Panc1 (cell line): ENCODE results near the gene MLLT10. TPM values are rescaled to one million over a fixed set of nuclear protein-coding genes. Genes with fewer than 3 reads are reported as not detected.

Experiments
- ATAC-seq: fragments of 200-7000 bp; cut with Tn5 transposase; 2 replicates; pipeline ENCODE4 v1.9.1; 2020; ENCODE audit warnings: mild to moderate bottlenecking, moderate library complexity
- BruUV-seq: library from RNA; stranded (reverse); fragments of 400-500 nt; replicated peaks from 2 replicates; lab custom pipeline; 2021; lab: Mats Ljungman, UMichigan
- CTCF ChIA-PET: fragments of 300-600 bp; sonication (Branson Sonifier 250); formaldehyde crosslinking; loops from one replicate; lab custom pipeline; 2022; ENCODE audit warnings: antibody characterized with exemption; lab: Charles Lee
- POLR2A ChIA-PET: fragments of 300-600 bp; sonication (Branson Sonifier 250); formaldehyde crosslinking; loops from one replicate; lab custom pipeline; 2022; ENCODE audit warnings: antibody characterized with exemption; lab: Charles Lee
- DNase-seq: peaks from one replicate; pipeline ENCODE4 v3.0.0-alpha.2; 2010; ENCODE audit warnings: low read depth, low spot score
- H3K27ac ChIP-seq: 2 replicates; pipeline ENCODE4 v1.5.1; 2011; ENCODE audit warnings: mild to moderate bottlenecking, low read length, inconsistent platforms
- H3K27me3 ChIP-seq: fragments of 200-500 bp; sonication (Bioruptor generic); 2 replicates; pipeline ENCODE4 v1.6.0; 2014; ENCODE audit warnings: low read length, inconsistent platforms; ENCODE audit not compliant: control insufficient read depth, insufficient read depth
- H3K36me3 ChIP-seq: fragments of 200-500 bp; sonication (Bioruptor generic); 2 replicates; pipeline ENCODE4 v1.5.1; 2014; ENCODE audit warnings: inconsistent platforms, mild to moderate bottlenecking, low read length, moderate library complexity; ENCODE audit not compliant: control insufficient read depth, insufficient read depth
- H3K4me1 ChIP-seq: 2 replicates; pipeline ENCODE4 v1.5.1; 2011; ENCODE audit warnings: inconsistent platforms, mild to moderate bottlenecking, low read length, moderate library complexity; ENCODE audit not compliant: control insufficient read depth, insufficient read depth
- H3K4me3 ChIP-seq, 2 experiments: 2 replicates each; pipeline ENCODE4 v1.5.1; 2011 to 2012; ENCODE audit warnings: low read depth in 2 of 2, low read length in 2 of 2, mild to moderate bottlenecking in 2 of 2, inconsistent platforms in 1 of 2, moderate library complexity in 1 of 2
- H3K9me3 ChIP-seq: fragments of 200-500 bp; sonication (Bioruptor generic); 2 replicates; pipeline ENCODE4 v1.5.1; 2014; ENCODE audit warnings: low read depth, mild to moderate bottlenecking, inconsistent platforms, low read length, moderate library complexity; ENCODE audit not compliant: control insufficient read depth, insufficient read depth
- POLR2AphosphoS5 ChIP-seq: IDR thresholded peaks from 2 replicates; pipeline ENCODE4 v1.6.1; 2012; ENCODE audit warnings: mild to moderate bottlenecking, low read depth, low read length, moderate library complexity
- SIN3A ChIP-seq: IDR thresholded peaks from 2 replicates; pipeline ENCODE4 v1.6.1; 2012; ENCODE audit warnings: low read depth, mild to moderate bottlenecking, low read length, moderate library complexity, borderline replicate concordance; ENCODE audit not compliant: insufficient read depth
- TCF7L2 ChIP-seq: IDR thresholded peaks from 2 replicates; pipeline ENCODE4 v1.6.1; 2011; ENCODE audit warnings: mild to moderate bottlenecking, low read depth, low read length, inconsistent platforms
- in situ Hi-C: cut with HindIII; loops from 2 replicates; pipeline ENCODE4 v1.10.0; 2016; ENCODE audit warnings: low sequenced_read_pairs, low pct_unique_long_range_greater_than_20kb
- intact Hi-C: fragments of 100-400 bp; cut with micrococcal nuclease; formaldehyde crosslinking; loops from one replicate; pipeline ENCODE4 v1.10.0; 2022; ENCODE audit not compliant: unreplicated experiment
- total RNA-seq: library from RNA; stranded (reverse); gene quantifications from one replicate; pipeline ENCODE4 v1.2.1, GENCODE V29; 2021; ENCODE audit not compliant: unreplicated experiment
- TF ChIP-seq, protein P1 (sequence below), 2 experiments: IDR thresholded peaks; 2 replicates each; pipeline ENCODE4 v1.6.1; 2011 to 2012; ENCODE audit warnings: low read depth in 2 of 2, control low read depth in 1 of 2, low read length in 1 of 2, mild to moderate bottlenecking in 1 of 2, moderate library complexity in 1 of 2; ENCODE audit not compliant: insufficient read depth in 1 of 2
- TF ChIP-seq, protein P2 (sequence below): fragments of 450-650 bp; IDR thresholded peaks from 2 replicates; pipeline ENCODE4 v1.5.1; 2017; ENCODE audit warnings: mild to moderate bottlenecking

MLLT10 gene
- total RNA-seq, 1 experiment from 2014 or later, result 33.4 TPM

- BruUV-seq, result no TSS peak
- no peaks in the 10 kb centered on the region for H3K36me3 ChIP-seq
- H3K27ac ChIP-seq, result no peak overlapping the region
- H3K4me3 ChIP-seq, result no peak overlapping the region
- intact Hi-C loops, result no loop called here
- no peak for DNase-seq
- POLR2A ChIA-PET, result no interaction called here
- in situ Hi-C loops, result no loop called here
- CTCF ChIA-PET, result no interaction called here
- no peak for ATAC-seq
- no peaks in the 10 kb centered on the region for H3K27me3 ChIP-seq
- no peaks in the 10 kb centered on the region for H3K9me3 ChIP-seq
- TF ChIP-seq SIN3A, result no peak
- TF ChIP-seq TCF7L2, result no peak
- TF ChIP-seq, protein P1, sequence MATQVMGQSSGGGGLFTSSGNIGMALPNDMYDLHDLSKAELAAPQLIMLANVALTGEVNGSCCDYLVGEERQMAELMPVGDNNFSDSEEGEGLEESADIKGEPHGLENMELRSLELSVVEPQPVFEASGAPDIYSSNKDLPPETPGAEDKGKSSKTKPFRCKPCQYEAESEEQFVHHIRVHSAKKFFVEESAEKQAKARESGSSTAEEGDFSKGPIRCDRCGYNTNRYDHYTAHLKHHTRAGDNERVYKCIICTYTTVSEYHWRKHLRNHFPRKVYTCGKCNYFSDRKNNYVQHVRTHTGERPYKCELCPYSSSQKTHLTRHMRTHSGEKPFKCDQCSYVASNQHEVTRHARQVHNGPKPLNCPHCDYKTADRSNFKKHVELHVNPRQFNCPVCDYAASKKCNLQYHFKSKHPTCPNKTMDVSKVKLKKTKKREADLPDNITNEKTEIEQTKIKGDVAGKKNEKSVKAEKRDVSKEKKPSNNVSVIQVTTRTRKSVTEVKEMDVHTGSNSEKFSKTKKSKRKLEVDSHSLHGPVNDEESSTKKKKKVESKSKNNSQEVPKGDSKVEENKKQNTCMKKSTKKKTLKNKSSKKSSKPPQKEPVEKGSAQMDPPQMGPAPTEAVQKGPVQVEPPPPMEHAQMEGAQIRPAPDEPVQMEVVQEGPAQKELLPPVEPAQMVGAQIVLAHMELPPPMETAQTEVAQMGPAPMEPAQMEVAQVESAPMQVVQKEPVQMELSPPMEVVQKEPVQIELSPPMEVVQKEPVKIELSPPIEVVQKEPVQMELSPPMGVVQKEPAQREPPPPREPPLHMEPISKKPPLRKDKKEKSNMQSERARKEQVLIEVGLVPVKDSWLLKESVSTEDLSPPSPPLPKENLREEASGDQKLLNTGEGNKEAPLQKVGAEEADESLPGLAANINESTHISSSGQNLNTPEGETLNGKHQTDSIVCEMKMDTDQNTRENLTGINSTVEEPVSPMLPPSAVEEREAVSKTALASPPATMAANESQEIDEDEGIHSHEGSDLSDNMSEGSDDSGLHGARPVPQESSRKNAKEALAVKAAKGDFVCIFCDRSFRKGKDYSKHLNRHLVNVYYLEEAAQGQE (IDR thresholded peaks at IDR 0.05; ENCODE audit: insufficient read depth in 1 of 2, low read depth in 2 of 2, low read length in 1 of 2), result no peak
- TF ChIP-seq, protein P2, sequence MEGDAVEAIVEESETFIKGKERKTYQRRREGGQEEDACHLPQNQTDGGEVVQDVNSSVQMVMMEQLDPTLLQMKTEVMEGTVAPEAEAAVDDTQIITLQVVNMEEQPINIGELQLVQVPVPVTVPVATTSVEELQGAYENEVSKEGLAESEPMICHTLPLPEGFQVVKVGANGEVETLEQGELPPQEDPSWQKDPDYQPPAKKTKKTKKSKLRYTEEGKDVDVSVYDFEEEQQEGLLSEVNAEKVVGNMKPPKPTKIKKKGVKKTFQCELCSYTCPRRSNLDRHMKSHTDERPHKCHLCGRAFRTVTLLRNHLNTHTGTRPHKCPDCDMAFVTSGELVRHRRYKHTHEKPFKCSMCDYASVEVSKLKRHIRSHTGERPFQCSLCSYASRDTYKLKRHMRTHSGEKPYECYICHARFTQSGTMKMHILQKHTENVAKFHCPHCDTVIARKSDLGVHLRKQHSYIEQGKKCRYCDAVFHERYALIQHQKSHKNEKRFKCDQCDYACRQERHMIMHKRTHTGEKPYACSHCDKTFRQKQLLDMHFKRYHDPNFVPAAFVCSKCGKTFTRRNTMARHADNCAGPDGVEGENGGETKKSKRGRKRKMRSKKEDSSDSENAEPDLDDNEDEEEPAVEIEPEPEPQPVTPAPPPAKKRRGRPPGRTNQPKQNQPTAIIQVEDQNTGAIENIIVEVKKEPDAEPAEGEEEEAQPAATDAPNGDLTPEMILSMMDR, result no peak
- no peak for TF ChIP-seq POLR2AphosphoS5
- H3K4me1 ChIP-seq, result no peaks in the 10 kb centered on the region; the same call in 1 of the 2 replicates
These were observed 173.5 kb downstream of the MLLT10 start for GRCh38 chr10:21707498-21707897.

DNA sequence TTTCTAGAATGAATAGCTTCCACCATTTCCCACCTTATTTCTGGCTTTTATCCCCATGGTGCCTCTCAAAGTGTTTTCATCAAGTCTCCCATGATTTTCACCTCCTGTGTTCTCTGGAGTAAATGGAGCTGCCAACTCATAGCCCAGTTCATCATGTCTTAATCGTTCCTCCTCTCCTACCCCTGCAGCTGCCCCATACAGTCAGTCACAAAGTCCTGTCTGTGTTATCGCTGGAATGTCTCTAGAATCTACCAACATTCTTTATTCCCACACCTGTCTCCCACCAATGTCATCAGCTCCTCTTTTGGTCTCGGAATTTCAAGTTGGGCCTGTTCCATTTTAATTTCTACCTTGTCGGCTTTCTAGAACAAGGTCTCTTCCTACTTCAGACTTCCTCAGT lies 178.9 kb downstream of the MLLT10 start:
- no TSS peak for BruUV-seq
- intact Hi-C loops, result no loop called here

More for the DNA sequence above, 178.9 kb downstream of the MLLT10 start:
- no peaks in the 10 kb centered on the region for H3K27me3 ChIP-seq
- TF ChIP-seq SIN3A (no peak), TCF7L2 (no peak)
- TF ChIP-seq, protein P1 (IDR thresholded peaks at IDR 0.05; ENCODE audit: insufficient read depth in 1 of 2, low read depth in 2 of 2, low read length in 1 of 2), result no peak
- peaks cover 11% of the 10 kb centered on the region for H3K4me1 ChIP-seq
- H3K4me3 ChIP-seq, result no peak overlapping the region
- in situ Hi-C loops, result no loop called here
- no peak for ATAC-seq
- ChIA-PET POLR2A (interaction anchor here (0.6 kb wide), 2 partner anchors 8 to 320 kb away, joined by 3 read pairs; no protein-coding TSS in a partner anchor), CTCF (no interaction called here)
- DNase-seq, result no peak
- H3K27ac ChIP-seq, result no peak overlapping the region
- peaks cover 3% of the 10 kb centered on the region; the same call in 1 of the 2 replicates for H3K36me3 ChIP-seq
- no peaks in the 10 kb centered on the region for H3K9me3 ChIP-seq
